Measurements from ENCODE around the gene SLC5A2.
A peak's percentile ranks its signal among the peaks of the same experiment; 100 is the strongest.
"Not testable (repeated sequence)": the region's sequence is repeated elsewhere in the genome, so short reads cannot be mapped to it uniquely, and the experiment has no call there.

SLC5A2 gene

GRCh38 chr16:31445931-31446330 is 37.0 kb upstream of the SLC5A2 start:
- H3K9ac ChIP-seq (ENCODE audit: low read length); H3K4me3 ChIP-seq (ENCODE audit: insufficient read depth in 1 of 2, low read depth in 1 of 2, low read length in 2 of 2); H3K27ac ChIP-seq (ENCODE audit: low read length, poor library complexity, severe bottlenecking); H3K18ac ChIP-seq (ENCODE audit: low read depth in 1 of 2, low read length in 2 of 2); H3K4me2 ChIP-seq (ENCODE audit: low read length, poor library complexity, severe bottlenecking); H2BK12ac ChIP-seq (ENCODE audit: low read length in 2 of 2); H3K27me3 ChIP-seq (ENCODE audit: control insufficient read depth in 1 of 2, insufficient read depth in 1 of 2, low read length in 2 of 2); H3K79me1 ChIP-seq (replicated peaks; ENCODE audit: low read length, poor library complexity, severe bottlenecking); H2AFZ ChIP-seq (ENCODE audit: low read depth, low read length); H3K4ac ChIP-seq (ENCODE audit: low read depth in 1 of 2, low read length in 2 of 2); H3K4me1 ChIP-seq (ENCODE audit: control insufficient read depth, insufficient read depth, low read depth, low read length); H3K14ac ChIP-seq (ENCODE audit: low read length in 2 of 2); H2BK15ac ChIP-seq (ENCODE audit: low read depth, poor library complexity, severe bottlenecking); H3K23ac ChIP-seq (ENCODE audit: low read length in 2 of 2); H2BK5ac ChIP-seq (ENCODE audit: low read depth, low read length, poor library complexity, severe bottlenecking); H3K9me3 ChIP-seq (ENCODE audit: control insufficient read depth, low read length); H3K36me3 ChIP-seq (ENCODE audit: control insufficient read depth in 1 of 2, insufficient read depth in 2 of 2, low read depth in 1 of 2, low read length in 2 of 2); H2BK120ac ChIP-seq (ENCODE audit: low read depth, low read length); DNase-seq; H4K8ac ChIP-seq (ENCODE audit: low read length); H2AK5ac ChIP-seq (ENCODE audit: low read length, severe bottlenecking); H4K91ac ChIP-seq (ENCODE audit: low read length): not testable (repeated sequence)
- WGBS: 90% methylated on average over 5 of the region's 6 CpGs

- no peak overlapping the region for H2BK15ac ChIP-seq (ENCODE audit: low read depth, poor library complexity, severe bottlenecking)
- H3K18ac ChIP-seq (ENCODE audit: low read depth in 1 of 2, low read length in 2 of 2): no peak overlapping the region
- WGBS: 95% methylated on average over 5 of the region's 5 CpGs
- H3K4ac ChIP-seq (ENCODE audit: low read depth in 1 of 2, low read length in 2 of 2): no peak overlapping the region
- peaks cover 9% of the 10 kb centered on the region for H3K79me1 ChIP-seq (replicated peaks; ENCODE audit: low read length, poor library complexity, severe bottlenecking)
- no peak overlapping the region for H2AFZ ChIP-seq (ENCODE audit: low read depth, low read length)
- H3K4me3 ChIP-seq (ENCODE audit: insufficient read depth in 1 of 2, low read depth in 1 of 2, low read length in 2 of 2): no peak overlapping the region
- no peaks in the 10 kb centered on the region for H3K27me3 ChIP-seq (ENCODE audit: control insufficient read depth in 1 of 2, insufficient read depth in 1 of 2, low read length in 2 of 2)
- H3K14ac ChIP-seq (ENCODE audit: low read length in 2 of 2): no peak overlapping the region
- H2BK120ac ChIP-seq (ENCODE audit: low read depth, low read length): no peak overlapping the region
- H2BK5ac ChIP-seq (ENCODE audit: low read depth, low read length, poor library complexity, severe bottlenecking): no peak overlapping the region
- H4K8ac ChIP-seq (ENCODE audit: low read length): no peak overlapping the region
- H3K9me3 ChIP-seq (ENCODE audit: control insufficient read depth, low read length): no peaks in the 10 kb centered on the region
- no peak overlapping the region for H3K4me2 ChIP-seq (ENCODE audit: low read length, poor library complexity, severe bottlenecking)
- H3K9ac ChIP-seq (ENCODE audit: low read length): peak overlapping the region; percentile 78
- no peak for DNase-seq
- no peak overlapping the region for H4K91ac ChIP-seq (ENCODE audit: low read length)
- H3K36me3 ChIP-seq (ENCODE audit: control insufficient read depth in 1 of 2, insufficient read depth in 2 of 2, low read depth in 1 of 2, low read length in 2 of 2): peaks cover 5 to 10% of the 10 kb centered on the region in 2 experiments
- peak overlapping the region; percentile 53 for H2AK5ac ChIP-seq (ENCODE audit: low read length, severe bottlenecking)
- no peak overlapping the region for H2BK12ac ChIP-seq (ENCODE audit: low read length in 2 of 2)
- no peak overlapping the region for H3K27ac ChIP-seq (ENCODE audit: low read length, poor library complexity, severe bottlenecking)
- H3K23ac ChIP-seq (ENCODE audit: low read length in 2 of 2): no peak overlapping the region
- peaks cover 25% of the 10 kb centered on the region for H3K4me1 ChIP-seq (ENCODE audit: control insufficient read depth, insufficient read depth, low read depth, low read length)
Measured at GRCh38 chr16:31451201-31451600, 31.7 kb upstream of the SLC5A2 start.

GRCh38 chr16:31451681-31452351 is 31.1 kb upstream of the SLC5A2 start:
- H3K4me1 ChIP-seq (ENCODE audit: control insufficient read depth, insufficient read depth, low read depth, low read length): peaks cover 29% of the 10 kb centered on the region
- peak overlapping the region; percentile 53 for H2AK5ac ChIP-seq (ENCODE audit: low read length, severe bottlenecking)
- H3K9ac ChIP-seq (ENCODE audit: low read length): peak overlapping the region; percentile 78
- H4K91ac ChIP-seq (ENCODE audit: low read length): no peak overlapping the region
- peak overlapping the region; percentile 60 for H2BK15ac ChIP-seq (ENCODE audit: low read depth, poor library complexity, severe bottlenecking)
- no peak overlapping the region for H3K4me2 ChIP-seq (ENCODE audit: low read length, poor library complexity, severe bottlenecking)
- H3K27me3 ChIP-seq (ENCODE audit: control insufficient read depth in 1 of 2, insufficient read depth in 1 of 2, low read length in 2 of 2): no peaks in the 10 kb centered on the region
- H2BK12ac ChIP-seq (ENCODE audit: low read length in 2 of 2): no peak overlapping the region
- no peak overlapping the region for H3K27ac ChIP-seq (ENCODE audit: low read length, poor library complexity, severe bottlenecking)
- no peak overlapping the region for H2BK5ac ChIP-seq (ENCODE audit: low read depth, low read length, poor library complexity, severe bottlenecking)
- WGBS: 47% methylated on average over 7 of the region's 11 CpGs
- H3K14ac ChIP-seq (ENCODE audit: low read length in 2 of 2): no peak overlapping the region
- H2BK120ac ChIP-seq (ENCODE audit: low read depth, low read length): peak overlapping the region; percentile 54
- no peak overlapping the region for H3K4ac ChIP-seq (ENCODE audit: low read depth in 1 of 2, low read length in 2 of 2)
- H3K18ac ChIP-seq (ENCODE audit: low read depth in 1 of 2, low read length in 2 of 2): peak overlapping the region in 1 of 2 experiments; percentile 11
- peak overlapping the region; percentile 27 for H4K8ac ChIP-seq (ENCODE audit: low read length)
- peak; percentile 84 for DNase-seq
- peaks cover 10 to 13% of the 10 kb centered on the region in 2 experiments for H3K36me3 ChIP-seq (ENCODE audit: control insufficient read depth in 1 of 2, insufficient read depth in 2 of 2, low read depth in 1 of 2, low read length in 2 of 2)
- peaks cover 14% of the 10 kb centered on the region for H3K79me1 ChIP-seq (replicated peaks; ENCODE audit: low read length, poor library complexity, severe bottlenecking)
- H3K23ac ChIP-seq (ENCODE audit: low read length in 2 of 2): no peak overlapping the region
- no peak overlapping the region for H2AFZ ChIP-seq (ENCODE audit: low read depth, low read length)
- no peak overlapping the region for H3K4me3 ChIP-seq (ENCODE audit: insufficient read depth in 1 of 2, low read depth in 1 of 2, low read length in 2 of 2)
- H3K9me3 ChIP-seq (ENCODE audit: control insufficient read depth, low read length): no peaks in the 10 kb centered on the region

GRCh38 chr16:31452631-31453106 is 30.3 kb upstream of the SLC5A2 start:
- Histone ChIP-seq H2AFZ (ENCODE audit: low read depth, low read length) (no peak overlapping the region), H4K8ac (ENCODE audit: low read length) (peak overlapping the region; percentile 24), H3K79me1 (replicated peaks; ENCODE audit: low read length, poor library complexity, severe bottlenecking) (peaks cover 17% of the 10 kb centered on the region), H3K27ac (ENCODE audit: low read length, poor library complexity, severe bottlenecking) (peak overlapping the region; percentile 63), H4K91ac (ENCODE audit: low read length) (peak overlapping the region; percentile 2), H2BK12ac (ENCODE audit: low read length in 2 of 2) (peak overlapping the region in 1 of 2 experiments; percentile 33), H3K27me3 (ENCODE audit: control insufficient read depth in 1 of 2, insufficient read depth in 1 of 2, low read length in 2 of 2) (no peaks in the 10 kb centered on the region), H3K4me3 (ENCODE audit: insufficient read depth in 1 of 2, low read depth in 1 of 2, low read length in 2 of 2) (peak overlapping the region in 1 of 2 experiments; percentile 28), H3K36me3 (ENCODE audit: control insufficient read depth in 1 of 2, insufficient read depth in 2 of 2, low read depth in 1 of 2, low read length in 2 of 2) (peaks cover 10 to 20% of the 10 kb centered on the region in 2 experiments), H3K4me2 (ENCODE audit: low read length, poor library complexity, severe bottlenecking) (no peak overlapping the region), H3K4me1 (ENCODE audit: control insufficient read depth, insufficient read depth, low read depth, low read length) (peaks cover 37% of the 10 kb centered on the region), H3K9ac (ENCODE audit: low read length) (peak overlapping the region; percentile 78), H3K9me3 (ENCODE audit: control insufficient read depth, low read length) (no peaks in the 10 kb centered on the region), H2BK120ac (ENCODE audit: low read depth, low read length) (no peak overlapping the region), H3K18ac (ENCODE audit: low read depth in 1 of 2, low read length in 2 of 2) (no peak overlapping the region), H2AK5ac (ENCODE audit: low read length, severe bottlenecking) (peak overlapping the region; percentile 90), H3K4ac (ENCODE audit: low read depth in 1 of 2, low read length in 2 of 2) (peak overlapping the region in 1 of 2 experiments; percentile 84), H3K23ac (ENCODE audit: low read length in 2 of 2) (no peak overlapping the region), H2BK5ac (ENCODE audit: low read depth, low read length, poor library complexity, severe bottlenecking) (no peak overlapping the region), H2BK15ac (ENCODE audit: low read depth, poor library complexity, severe bottlenecking) (no peak overlapping the region), H3K14ac (ENCODE audit: low read length in 2 of 2) (no peak overlapping the region)
- WGBS: 67% methylated on average over 2 of the region's 3 CpGs
- peak; percentile 87 for DNase-seq
